ENCODE data around the gene NRG2.

- TF ChIP-seq EZH2 (IDR thresholded peaks at IDR 0.05) (no peak), POLR2AphosphoS5 (IDR thresholded peaks at IDR 0.05; ENCODE audit: borderline replicate concordance, low read depth, low read length) (no peak), FOXP2 (optimal IDR thresholded peaks at IDR 0.05; ENCODE audit: control extremely low read depth, extremely low read length, insufficient read depth) (no peak)
These were observed 160.8 kb downstream of the NRG2 start for GRCh38 chr5:139882316-139882715.

Measured in SK-N-MC (cell line).